ENCODE data around the gene RLIM.

Gene RLIM

DNA sequence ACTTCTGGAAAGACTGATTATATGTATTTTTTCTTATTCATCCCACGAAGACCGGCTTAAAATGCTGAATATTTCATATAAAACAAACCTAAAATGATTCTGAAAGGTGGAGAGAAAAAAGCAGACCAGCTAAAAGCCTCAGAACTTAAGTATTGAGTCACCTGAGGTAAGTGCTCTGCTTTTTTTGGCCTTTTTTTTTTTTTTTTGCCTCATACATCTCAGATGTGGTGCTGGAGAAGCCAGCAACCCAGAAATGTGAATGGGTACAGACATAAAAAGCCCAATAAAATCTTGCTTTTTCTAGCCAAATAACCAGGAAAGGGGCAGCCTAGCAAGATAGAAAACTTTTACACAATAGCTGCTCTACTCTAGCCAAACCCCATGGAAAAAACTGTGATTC is 57.0 kb downstream of the RLIM start:
- no peak overlapping the region for H3K4me3 Mint-ChIP-seq
- no peaks in the 10 kb centered on the region for H3K36me3 Mint-ChIP-seq
- no peak for DNase-seq
- H3K4me1 Mint-ChIP-seq, result no peaks in the 10 kb centered on the region
- CTCF ChIA-PET, result no interaction called here
- no peaks in the 10 kb centered on the region for H3K9me3 Mint-ChIP-seq
- no peaks in the 10 kb centered on the region for H3K27me3 Mint-ChIP-seq
- no peak overlapping the region for H3K27ac Mint-ChIP-seq

GRCh38 chrX:74551934-74552333 is 62.5 kb downstream of the RLIM start:
- Mint-ChIP-seq H3K4me1 (peaks cover 4% of the 10 kb centered on the region), H3K27ac (no peak overlapping the region), H3K36me3 (no peaks in the 10 kb centered on the region), H3K4me3 (no peak overlapping the region), H3K9me3 (no peaks in the 10 kb centered on the region), H3K27me3 (peaks cover 3% of the 10 kb centered on the region)
- DNase-seq, result no peak
- CTCF ChIA-PET, result interaction anchor here (1.0 kb wide), 1 partner anchor 167 kb away, joined by 3 read pairs; no protein-coding TSS in a partner anchor

GRCh38 chrX:74550295-74550802 is 64.1 kb downstream of the RLIM start:
- no peaks in the 10 kb centered on the region for H3K9me3 Mint-ChIP-seq
- no peak overlapping the region for H3K27ac Mint-ChIP-seq
- CTCF ChIA-PET, result no interaction called here
- H3K4me1 Mint-ChIP-seq, result peaks cover 4% of the 10 kb centered on the region
- DNase-seq, result peak; percentile 85
- no peaks in the 10 kb centered on the region for H3K36me3 Mint-ChIP-seq
- H3K27me3 Mint-ChIP-seq, result peaks cover 3% of the 10 kb centered on the region
- H3K4me3 Mint-ChIP-seq, result peak overlapping the region; percentile 33

DNA sequence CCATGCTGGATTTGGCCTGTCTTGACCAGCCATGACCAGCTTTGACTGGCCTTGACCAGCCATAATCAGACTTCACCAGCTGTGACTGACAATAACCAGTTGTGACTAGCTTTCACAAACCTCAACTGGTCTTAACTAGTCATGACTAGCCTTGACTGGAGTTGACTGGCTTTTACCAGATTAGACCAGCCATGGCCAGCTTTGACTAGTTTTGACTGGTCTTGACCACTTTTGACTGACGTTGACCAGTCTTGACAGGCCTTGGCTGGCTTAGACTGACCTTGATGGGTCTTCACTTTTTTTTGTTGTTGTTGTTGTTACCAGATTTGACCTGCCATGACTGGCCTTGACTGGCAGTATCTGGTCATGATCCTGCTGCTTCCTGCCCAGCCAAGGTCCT is 67.4 kb downstream of the RLIM start:
- CTCF ChIA-PET, result interaction anchor here (0.6 to 1.2 kb wide), 2 partner anchors 43 to 167 kb away, joined by 3 read pairs; no protein-coding TSS in a partner anchor
- Mint-ChIP-seq H3K4me1 (peaks cover 4% of the 10 kb centered on the region), H3K9me3 (no peaks in the 10 kb centered on the region), H3K4me3 (no peak overlapping the region), H3K27me3 (peaks cover 3% of the 10 kb centered on the region), H3K27ac (no peak overlapping the region), H3K36me3 (no peaks in the 10 kb centered on the region)
- no peak for DNase-seq

DNA sequence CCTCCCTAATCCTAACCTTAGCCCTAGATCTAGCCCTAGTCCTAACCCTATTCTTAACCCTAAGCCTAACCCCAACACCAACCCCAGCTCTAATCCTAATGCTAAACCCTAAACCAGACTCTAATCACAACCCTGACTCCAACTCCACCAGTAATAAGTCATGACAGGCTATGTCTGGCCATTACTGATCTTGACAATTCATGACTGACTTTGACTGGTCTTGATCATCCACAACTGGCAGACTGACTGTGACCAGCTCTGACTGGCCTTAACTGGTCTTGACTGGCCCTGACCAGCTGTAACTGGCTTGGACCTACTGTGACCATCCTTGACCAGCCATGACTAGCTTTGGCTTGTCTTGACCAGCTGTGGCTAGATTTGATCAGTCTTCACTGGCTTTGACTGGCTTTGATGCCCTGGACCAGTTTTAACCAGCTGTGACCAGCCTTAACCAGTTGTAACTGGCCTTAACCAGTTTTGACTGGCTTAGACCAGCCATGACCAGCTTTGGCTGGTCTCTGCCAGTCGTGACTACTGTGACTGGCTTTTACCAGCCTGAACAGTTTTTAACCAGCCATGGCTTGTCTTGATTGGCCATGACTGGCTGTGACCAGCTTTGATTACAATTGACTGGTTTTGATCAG is 68.4 kb downstream of the RLIM start:
- Mint-ChIP-seq H3K27ac (no peak overlapping the region), H3K4me3 (no peak overlapping the region), H3K27me3 (peaks cover 7% of the 10 kb centered on the region)

GRCh38 chrX:74540635-74541249 is 73.7 kb downstream of the RLIM start:
- H3K27ac Mint-ChIP-seq, result no peak overlapping the region

More for the DNA sequence above, 68.4 kb downstream of the RLIM start:
- CTCF ChIA-PET, result interaction anchor here (1.2 kb wide), 3 partner anchors 155 to 166 kb away, joined by 3 to 4 read pairs (median 3); no protein-coding TSS in a partner anchor
- no peaks in the 10 kb centered on the region for H3K36me3 Mint-ChIP-seq
- peaks cover 4% of the 10 kb centered on the region for H3K4me1 Mint-ChIP-seq
- H3K9me3 Mint-ChIP-seq, result no peaks in the 10 kb centered on the region
- no peak for DNase-seq

DNA sequence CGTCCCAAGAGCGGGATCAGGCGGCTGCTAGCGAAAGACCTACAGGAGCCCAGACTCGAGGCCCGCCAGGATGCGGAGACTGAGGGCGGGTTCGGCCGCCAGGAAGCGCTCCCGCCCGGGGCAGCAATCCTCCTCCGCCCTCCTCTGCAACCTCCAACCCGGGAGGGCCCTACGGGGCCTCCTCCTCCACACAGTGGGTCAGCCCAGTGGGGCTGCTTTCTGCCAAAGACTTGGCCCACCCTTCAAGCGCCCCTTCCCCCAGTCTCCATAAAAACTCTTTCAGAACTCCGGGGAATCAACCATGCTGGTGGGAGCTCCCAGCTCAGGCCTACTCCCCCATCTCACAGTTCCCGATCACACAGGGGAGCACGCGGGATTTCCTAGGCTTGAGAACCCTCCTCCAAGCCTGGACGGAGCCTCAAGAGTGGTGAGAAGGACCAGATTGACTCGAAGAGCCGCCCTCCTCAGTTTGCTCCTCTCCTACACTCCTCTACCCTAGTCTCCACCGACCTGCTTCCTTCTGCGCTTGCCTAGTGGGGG is 77.5 kb downstream of the RLIM start:
- no peak for DNase-seq
- no peak overlapping the region for H3K27ac Mint-ChIP-seq
- H3K4me1 Mint-ChIP-seq, result peaks cover 15% of the 10 kb centered on the region
- peak overlapping the region; percentile 69 for H3K4me3 Mint-ChIP-seq
- H3K36me3 Mint-ChIP-seq, result no peaks in the 10 kb centered on the region
- H3K9me3 Mint-ChIP-seq, result no peaks in the 10 kb centered on the region
- CTCF ChIA-PET, result no interaction called here
- H3K27me3 Mint-ChIP-seq, result peaks cover 15% of the 10 kb centered on the region

More at GRCh38 chrX:74540635-74541249, 73.7 kb downstream of the RLIM start:
- Mint-ChIP-seq H3K9me3 (no peaks in the 10 kb centered on the region), H3K4me1 (peaks cover 10% of the 10 kb centered on the region), H3K36me3 (no peaks in the 10 kb centered on the region), H3K4me3 (no peak overlapping the region), H3K27me3 (peaks cover 16% of the 10 kb centered on the region)
- CTCF ChIA-PET, result interaction anchor here (0.5 kb wide), 1 partner anchor 86 kb away, joined by 3 read pairs; no protein-coding TSS in a partner anchor
- DNase-seq, result no peak

DNA sequence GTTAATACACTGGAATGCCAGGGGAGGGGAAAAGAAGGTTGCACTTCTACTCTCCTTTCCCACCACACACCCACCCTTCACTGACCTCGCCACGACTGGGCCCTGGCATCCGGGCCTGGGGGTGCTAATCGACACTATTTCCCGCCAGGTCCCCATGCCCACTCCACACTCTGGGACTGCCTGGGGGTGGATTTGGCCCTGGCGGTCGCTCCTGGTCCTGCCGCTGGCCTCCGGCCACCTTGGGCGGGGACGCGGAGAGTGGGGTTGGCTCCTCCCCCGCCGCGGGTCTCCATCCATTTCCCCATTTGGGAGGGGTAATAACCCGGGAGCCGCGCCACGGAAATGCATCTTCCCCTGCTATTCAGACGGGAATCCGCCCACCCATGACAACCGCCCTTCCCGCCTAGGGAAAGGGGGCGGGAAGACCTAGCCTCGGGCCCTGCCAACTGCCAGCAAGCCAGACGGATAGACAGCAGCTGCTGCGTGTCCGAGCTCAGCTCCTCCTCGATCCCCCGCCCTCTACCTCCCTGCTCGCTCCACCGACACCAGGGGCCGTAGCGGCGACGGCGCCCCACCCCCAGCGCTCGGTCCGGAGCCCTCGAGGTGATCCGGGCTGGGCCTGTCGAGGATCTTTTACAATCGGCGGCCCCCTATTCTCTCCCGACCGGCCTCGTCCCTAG is 78.1 kb downstream of the RLIM start:
- Mint-ChIP-seq H3K27ac (no peak overlapping the region), H3K4me3 (peak overlapping the region; percentile 69), H3K9me3 (no peaks in the 10 kb centered on the region), H3K36me3 (no peaks in the 10 kb centered on the region), H3K27me3 (peaks cover 12% of the 10 kb centered on the region), H3K4me1 (peaks cover 15% of the 10 kb centered on the region)
- peak; percentile 41 for DNase-seq
- CTCF ChIA-PET, result no interaction called here

- CTCF ChIA-PET, result interaction anchor here (1.2 kb wide), 1 partner anchor 151 kb away, joined by 5 read pairs; no protein-coding TSS in a partner anchor
- no peaks in the 10 kb centered on the region for H3K36me3 Mint-ChIP-seq
- H3K4me3 Mint-ChIP-seq, result peak overlapping the region; percentile 69
- H3K27me3 Mint-ChIP-seq, result peaks cover 12% of the 10 kb centered on the region
- peak; percentile 48 for DNase-seq
- peaks cover 15% of the 10 kb centered on the region for H3K4me1 Mint-ChIP-seq
- H3K27ac Mint-ChIP-seq, result no peak overlapping the region
- H3K9me3 Mint-ChIP-seq, result no peaks in the 10 kb centered on the region
Observed at GRCh38 chrX:74535408-74536151, 78.8 kb downstream of the RLIM start.
